ENCODE data around the gene ZNF444. TPM values are rescaled to one million over a fixed set of nuclear protein-coding genes. Genes with fewer than 3 reads are reported as not detected.
A peak's percentile ranks its signal among the peaks of the same experiment; 100 is the strongest.
"Not testable (repeated sequence)": the region's sequence is repeated elsewhere in the genome, so short reads cannot be mapped to it uniquely, and the experiment has no call there.

The ZNF444 gene
- total RNA-seq (2014; rRNA removed; shearing (Covaris generic)), result 73.7 and 112 TPM in 2 replicates

- DNase-seq (ENCODE audit: low spot score), result peak; percentile 100
These were observed at the start of gene ZNF444 for GRCh38 chr19:56140583-56141416. Gene ZNF444 (plus strand): TSS chr19:56141287. CDS start chr19:56146912, 5,625 bp downstream.

GRCh38 chr19:56091751-56092546 is 49.1 kb upstream of the ZNF444 start:
- DNase-seq (ENCODE audit: low spot score), result peak; percentile 63

- no peak for DNase-seq (ENCODE audit: low spot score)
These were observed 48.1 kb upstream of the ZNF444 start for GRCh38 chr19:56092685-56093631.

- no peak for DNase-seq (ENCODE audit: low spot score)
These were observed 46.6 kb upstream of the ZNF444 start for GRCh38 chr19:56094449-56094848.

GRCh38 chr19:56096665-56097064 is 44.4 kb upstream of the ZNF444 start:
- DNase-seq (ENCODE audit: low spot score), result no peak

GRCh38 chr19:56097306-56097705 is 43.8 kb upstream of the ZNF444 start:
- DNase-seq (ENCODE audit: low spot score), result no peak

GRCh38 chr19:56097776-56098175 is 43.3 kb upstream of the ZNF444 start:
- DNase-seq (ENCODE audit: low spot score), result no peak

GRCh38 chr19:56098237-56098636 is 42.9 kb upstream of the ZNF444 start:
- DNase-seq (ENCODE audit: low spot score), result not testable (repeated sequence)

- DNase-seq (ENCODE audit: low spot score), result no peak
These were observed 42.1 kb upstream of the ZNF444 start for GRCh38 chr19:56098731-56099568.

GRCh38 chr19:56099638-56100539 is 41.2 kb upstream of the ZNF444 start:
- DNase-seq (ENCODE audit: low spot score), result no peak

- no peak for DNase-seq (ENCODE audit: low spot score)
These were observed 40.0 kb upstream of the ZNF444 start for GRCh38 chr19:56101095-56101494.

GRCh38 chr19:56101746-56102535 is 39.1 kb upstream of the ZNF444 start:
- DNase-seq (ENCODE audit: low spot score), result no peak

- DNase-seq (ENCODE audit: low spot score), result no peak
These were observed 38.0 kb upstream of the ZNF444 start for GRCh38 chr19:56103027-56103614.

GRCh38 chr19:56104423-56104822 is 36.7 kb upstream of the ZNF444 start:
- DNase-seq (ENCODE audit: low spot score), result no peak

GRCh38 chr19:56105090-56105701 is 35.9 kb upstream of the ZNF444 start:
- peak; percentile 93 for DNase-seq (ENCODE audit: low spot score)

GRCh38 chr19:56105831-56106396 is 35.2 kb upstream of the ZNF444 start:
- DNase-seq (ENCODE audit: low spot score), result not testable (repeated sequence)

- DNase-seq (ENCODE audit: low spot score), result peak; percentile 84
These were observed 34.7 kb upstream of the ZNF444 start for GRCh38 chr19:56106397-56106849.
